Hepatic stellate cell (primary cell): ENCODE data around the gene MREG.
"Not testable (repeated sequence)": the region's sequence is repeated elsewhere in the genome, so short reads cannot be mapped to it uniquely, and the experiment has no call there.

ENCODE experiments used
- DNase-seq: peaks from one replicate; pipeline ENCODE4 v3.0.0; 2011; ENCODE audit warnings: low spot score

The MREG gene

GRCh38 chr2:215988556-215989207 lies 24.7 kb downstream of the MREG start:
- not testable (repeated sequence) for DNase-seq

- DNase-seq = no peak
Observed at GRCh38 chr2:215985257-215985656, 28.1 kb downstream of the MREG start.

GRCh38 chr2:215984661-215985060 lies 28.7 kb downstream of the MREG start:
- no peak for DNase-seq

- no peak for DNase-seq
Observed at GRCh38 chr2:215983581-215984351, 29.6 kb downstream of the MREG start.

GRCh38 chr2:215982465-215982875 lies 30.9 kb downstream of the MREG start:
- peak; percentile 29 for DNase-seq

- no peak for DNase-seq
Observed at GRCh38 chr2:215981115-215981514, 32.2 kb downstream of the MREG start.

GRCh38 chr2:215979620-215980019 lies 33.7 kb downstream of the MREG start:
- no peak for DNase-seq

- DNase-seq = no peak
Observed at GRCh38 chr2:215974700-215975429, 38.5 kb downstream of the MREG start.

- no peak for DNase-seq
Observed at GRCh38 chr2:215973954-215974699, 39.2 kb downstream of the MREG start.

- DNase-seq = no peak
Observed at GRCh38 chr2:215973145-215973792, 40.1 kb downstream of the MREG start.

GRCh38 chr2:215971671-215972070 lies 41.7 kb downstream of the MREG start:
- no peak for DNase-seq

- not testable (repeated sequence) for DNase-seq
Observed at GRCh38 chr2:215970894-215971293, 42.5 kb downstream of the MREG start.

- no peak for DNase-seq
Observed at GRCh38 chr2:215970425-215970824, 42.9 kb downstream of the MREG start.

- no peak for DNase-seq
Observed at GRCh38 chr2:215969131-215969841, 44.1 kb downstream of the MREG start.

- DNase-seq = no peak
Observed at GRCh38 chr2:215968499-215968898, 44.9 kb downstream of the MREG start.

- DNase-seq = no peak
Observed at GRCh38 chr2:215967590-215968378, 45.6 kb downstream of the MREG start.

- DNase-seq = no peak
Observed at GRCh38 chr2:215966951-215967350, 46.4 kb downstream of the MREG start.

- DNase-seq = no peak
Observed at GRCh38 chr2:215966274-215966673, 47.1 kb downstream of the MREG start.

- DNase-seq = no peak
Observed at GRCh38 chr2:215965532-215966165, 47.7 kb downstream of the MREG start.

- DNase-seq = no peak
Observed at GRCh38 chr2:215961981-215962380, 51.4 kb downstream of the MREG start.
